Measurements from ENCODE around the gene PRR5L.

DNA sequence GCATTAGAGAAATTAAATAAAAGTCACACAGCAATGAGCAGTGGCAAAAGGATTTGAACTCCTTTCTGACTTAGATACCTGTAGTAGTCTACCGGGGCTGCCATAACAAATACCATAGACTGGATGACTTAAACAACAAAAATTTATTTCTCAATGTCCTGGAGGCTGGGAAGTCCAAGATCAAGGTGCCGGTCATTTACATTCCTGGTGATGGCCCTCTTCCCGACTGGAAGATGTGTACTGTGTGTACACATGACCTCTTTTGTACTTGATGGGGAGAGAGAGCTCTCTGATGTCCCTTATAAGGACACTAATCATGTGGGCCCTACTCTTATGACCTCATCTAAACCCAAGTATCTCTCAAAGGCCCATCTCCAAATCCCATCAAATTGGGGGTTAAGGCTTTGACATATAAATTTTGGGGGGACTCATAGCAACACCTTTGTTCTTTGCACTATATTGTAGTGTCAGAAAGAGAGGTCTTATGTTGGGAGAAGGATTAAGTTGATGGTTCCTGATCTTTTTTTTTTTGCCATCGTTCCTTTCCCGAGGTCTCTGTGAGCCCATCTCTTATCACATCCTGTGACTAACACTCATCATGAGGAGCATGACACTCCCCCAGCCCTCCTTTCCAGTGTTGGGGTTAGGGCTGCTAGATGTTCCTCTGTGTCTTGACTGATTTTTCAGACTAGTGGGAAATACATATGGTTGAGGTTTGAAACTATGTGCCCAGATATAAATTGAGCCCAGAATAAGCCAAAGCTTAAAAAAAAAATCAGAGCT, 109.7 kb downstream of the PRR5L start:
- TF ChIP-seq POLR2A (IDR thresholded peaks at IDR 0.05) (no peak), EP300 (IDR thresholded peaks at IDR 0.05) (no peak)
- TF ChIP-seq, protein P1, sequence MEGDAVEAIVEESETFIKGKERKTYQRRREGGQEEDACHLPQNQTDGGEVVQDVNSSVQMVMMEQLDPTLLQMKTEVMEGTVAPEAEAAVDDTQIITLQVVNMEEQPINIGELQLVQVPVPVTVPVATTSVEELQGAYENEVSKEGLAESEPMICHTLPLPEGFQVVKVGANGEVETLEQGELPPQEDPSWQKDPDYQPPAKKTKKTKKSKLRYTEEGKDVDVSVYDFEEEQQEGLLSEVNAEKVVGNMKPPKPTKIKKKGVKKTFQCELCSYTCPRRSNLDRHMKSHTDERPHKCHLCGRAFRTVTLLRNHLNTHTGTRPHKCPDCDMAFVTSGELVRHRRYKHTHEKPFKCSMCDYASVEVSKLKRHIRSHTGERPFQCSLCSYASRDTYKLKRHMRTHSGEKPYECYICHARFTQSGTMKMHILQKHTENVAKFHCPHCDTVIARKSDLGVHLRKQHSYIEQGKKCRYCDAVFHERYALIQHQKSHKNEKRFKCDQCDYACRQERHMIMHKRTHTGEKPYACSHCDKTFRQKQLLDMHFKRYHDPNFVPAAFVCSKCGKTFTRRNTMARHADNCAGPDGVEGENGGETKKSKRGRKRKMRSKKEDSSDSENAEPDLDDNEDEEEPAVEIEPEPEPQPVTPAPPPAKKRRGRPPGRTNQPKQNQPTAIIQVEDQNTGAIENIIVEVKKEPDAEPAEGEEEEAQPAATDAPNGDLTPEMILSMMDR (IDR thresholded peaks at IDR 0.05), result no peak

All from ovary (tissue), 3 donors.